ENCODE data around the gene MYO7A.

The MYO7A gene

DNA sequence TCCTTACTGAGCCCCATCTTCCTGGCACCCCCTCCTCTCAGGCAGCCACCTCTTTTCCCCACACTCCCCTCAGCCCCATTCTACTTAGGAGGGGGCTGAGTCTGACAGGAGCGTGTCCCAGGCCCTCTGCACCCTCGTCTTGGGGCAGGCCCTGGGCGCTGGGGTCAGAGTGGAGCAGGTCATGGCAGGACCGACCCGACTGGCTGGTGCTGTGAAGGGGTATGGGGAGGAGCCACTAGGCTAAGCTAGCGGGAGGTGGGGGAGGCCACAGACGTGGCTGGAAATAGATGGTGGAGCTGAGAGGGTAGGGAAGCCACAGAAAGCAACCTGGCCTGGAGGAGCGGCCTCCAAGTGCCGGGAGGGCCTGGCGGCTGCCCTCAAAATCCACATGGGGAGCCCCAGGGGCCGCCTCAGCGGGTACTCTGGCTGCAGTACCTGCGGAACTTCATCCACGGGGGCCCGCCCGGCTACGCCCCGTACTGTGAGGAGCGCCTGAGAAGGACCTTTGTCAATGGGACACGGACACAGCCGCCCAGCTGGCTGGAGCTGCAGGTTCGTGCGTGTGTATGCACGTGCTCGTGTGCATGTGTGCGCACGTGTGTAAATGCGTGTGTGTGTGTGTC lies 61.7 kb downstream of the MYO7A start:
- no peak overlapping the region for H3K18ac ChIP-seq (ENCODE audit: low read depth in 1 of 2, low read length in 2 of 2)
- no peaks in the 10 kb centered on the region for H3K36me3 ChIP-seq (ENCODE audit: control insufficient read depth in 1 of 2, insufficient read depth in 2 of 2, low read depth in 1 of 2, low read length in 2 of 2)
- no peak overlapping the region for H3K4ac ChIP-seq (ENCODE audit: low read depth in 1 of 2, low read length in 2 of 2)
- H2AFZ ChIP-seq (ENCODE audit: low read depth, low read length): no peak overlapping the region
- DNase-seq: no peak
- no peak overlapping the region for H4K8ac ChIP-seq (ENCODE audit: low read length)
- WGBS: 91% methylated on average over 28 of the region's 28 CpGs
- no peak overlapping the region for H2AK5ac ChIP-seq (ENCODE audit: low read length, severe bottlenecking)
- H3K14ac ChIP-seq (ENCODE audit: low read length in 2 of 2): no peak overlapping the region
- H2BK15ac ChIP-seq (ENCODE audit: low read depth, poor library complexity, severe bottlenecking): no peak overlapping the region
- H3K9ac ChIP-seq (ENCODE audit: low read length): no peak overlapping the region
- no peaks in the 10 kb centered on the region for H3K9me3 ChIP-seq (ENCODE audit: control insufficient read depth, low read length)
- no peak overlapping the region for H2BK12ac ChIP-seq (ENCODE audit: low read length in 2 of 2)
- H3K4me1 ChIP-seq (ENCODE audit: control insufficient read depth, insufficient read depth, low read depth, low read length): peaks cover 3% of the 10 kb centered on the region
- no peak overlapping the region for H2BK5ac ChIP-seq (ENCODE audit: low read depth, low read length, poor library complexity, severe bottlenecking)
- H3K79me1 ChIP-seq (replicated peaks; ENCODE audit: low read length, poor library complexity, severe bottlenecking): no peaks in the 10 kb centered on the region
- no peak overlapping the region for H3K23ac ChIP-seq (ENCODE audit: low read length in 2 of 2)
- H4K91ac ChIP-seq (ENCODE audit: low read length): peak overlapping the region; percentile 8
- no peak overlapping the region for H3K4me3 ChIP-seq (ENCODE audit: insufficient read depth in 1 of 2, low read depth in 1 of 2, low read length in 2 of 2)
- H3K27me3 ChIP-seq (ENCODE audit: control insufficient read depth in 1 of 2, insufficient read depth in 1 of 2, low read length in 2 of 2): peaks cover 18 to 30% of the 10 kb centered on the region in 2 experiments
- H2BK120ac ChIP-seq (ENCODE audit: low read depth, low read length): no peak overlapping the region
- H3K27ac ChIP-seq (ENCODE audit: low read length, poor library complexity, severe bottlenecking): no peak overlapping the region
- no peak overlapping the region for H3K4me2 ChIP-seq (ENCODE audit: low read length, poor library complexity, severe bottlenecking)

GRCh38 chr11:77190331-77191075 lies 62.5 kb downstream of the MYO7A start:
- Histone ChIP-seq H3K4ac (ENCODE audit: low read depth in 1 of 2, low read length in 2 of 2) (no peak overlapping the region), H2BK12ac (ENCODE audit: low read length in 2 of 2) (no peak overlapping the region), H4K8ac (ENCODE audit: low read length) (no peak overlapping the region), H3K27me3 (ENCODE audit: control insufficient read depth in 1 of 2, insufficient read depth in 1 of 2, low read length in 2 of 2) (peaks cover 17 to 30% of the 10 kb centered on the region in 2 experiments), H3K14ac (ENCODE audit: low read length in 2 of 2) (no peak overlapping the region), H3K36me3 (ENCODE audit: control insufficient read depth in 1 of 2, insufficient read depth in 2 of 2, low read depth in 1 of 2, low read length in 2 of 2) (no peaks in the 10 kb centered on the region), H2BK120ac (ENCODE audit: low read depth, low read length) (no peak overlapping the region), H2BK15ac (ENCODE audit: low read depth, poor library complexity, severe bottlenecking) (no peak overlapping the region), H3K4me3 (ENCODE audit: insufficient read depth in 1 of 2, low read depth in 1 of 2, low read length in 2 of 2) (no peak overlapping the region), H3K4me1 (ENCODE audit: control insufficient read depth, insufficient read depth, low read depth, low read length) (peaks cover 3% of the 10 kb centered on the region), H3K4me2 (ENCODE audit: low read length, poor library complexity, severe bottlenecking) (no peak overlapping the region), H2BK5ac (ENCODE audit: low read depth, low read length, poor library complexity, severe bottlenecking) (no peak overlapping the region), H4K91ac (ENCODE audit: low read length) (no peak overlapping the region), H3K79me1 (replicated peaks; ENCODE audit: low read length, poor library complexity, severe bottlenecking) (no peaks in the 10 kb centered on the region), H3K27ac (ENCODE audit: low read length, poor library complexity, severe bottlenecking) (no peak overlapping the region), H2AFZ (ENCODE audit: low read depth, low read length) (no peak overlapping the region), H2AK5ac (ENCODE audit: low read length, severe bottlenecking) (no peak overlapping the region), H3K9me3 (ENCODE audit: control insufficient read depth, low read length) (no peaks in the 10 kb centered on the region), H3K18ac (ENCODE audit: low read depth in 1 of 2, low read length in 2 of 2) (no peak overlapping the region), H3K9ac (ENCODE audit: low read length) (no peak overlapping the region), H3K23ac (ENCODE audit: low read length in 2 of 2) (no peak overlapping the region)
- DNase-seq: no peak
- WGBS: 88% methylated on average over 21 of the region's 21 CpGs

- H3K79me1 ChIP-seq (replicated peaks; ENCODE audit: low read length, poor library complexity, severe bottlenecking): no peaks in the 10 kb centered on the region
- H4K8ac ChIP-seq (ENCODE audit: low read length): no peak overlapping the region
- peaks cover 14 to 30% of the 10 kb centered on the region in 2 experiments for H3K27me3 ChIP-seq (ENCODE audit: control insufficient read depth in 1 of 2, insufficient read depth in 1 of 2, low read length in 2 of 2)
- H3K9me3 ChIP-seq (ENCODE audit: control insufficient read depth, low read length): no peaks in the 10 kb centered on the region
- H3K14ac ChIP-seq (ENCODE audit: low read length in 2 of 2): no peak overlapping the region
- H3K9ac ChIP-seq (ENCODE audit: low read length): no peak overlapping the region
- H3K36me3 ChIP-seq (ENCODE audit: control insufficient read depth in 1 of 2, insufficient read depth in 2 of 2, low read depth in 1 of 2, low read length in 2 of 2): no peaks in the 10 kb centered on the region
- H3K4me3 ChIP-seq (ENCODE audit: insufficient read depth in 1 of 2, low read depth in 1 of 2, low read length in 2 of 2): no peak overlapping the region
- H2BK5ac ChIP-seq (ENCODE audit: low read depth, low read length, poor library complexity, severe bottlenecking): no peak overlapping the region
- H3K4me1 ChIP-seq (ENCODE audit: control insufficient read depth, insufficient read depth, low read depth, low read length): peaks cover 3% of the 10 kb centered on the region
- no peak overlapping the region for H3K4ac ChIP-seq (ENCODE audit: low read depth in 1 of 2, low read length in 2 of 2)
- no peak for DNase-seq
- H2BK15ac ChIP-seq (ENCODE audit: low read depth, poor library complexity, severe bottlenecking): no peak overlapping the region
- H3K27ac ChIP-seq (ENCODE audit: low read length, poor library complexity, severe bottlenecking): no peak overlapping the region
- H2AK5ac ChIP-seq (ENCODE audit: low read length, severe bottlenecking): no peak overlapping the region
- no peak overlapping the region for H4K91ac ChIP-seq (ENCODE audit: low read length)
- no peak overlapping the region for H3K23ac ChIP-seq (ENCODE audit: low read length in 2 of 2)
- no peak overlapping the region for H2BK12ac ChIP-seq (ENCODE audit: low read length in 2 of 2)
- no peak overlapping the region for H2AFZ ChIP-seq (ENCODE audit: low read depth, low read length)
- no peak overlapping the region for H2BK120ac ChIP-seq (ENCODE audit: low read depth, low read length)
- 87% methylated on average over 11 of the region's 11 CpGs for WGBS
- no peak overlapping the region for H3K18ac ChIP-seq (ENCODE audit: low read depth in 1 of 2, low read length in 2 of 2)
- H3K4me2 ChIP-seq (ENCODE audit: low read length, poor library complexity, severe bottlenecking): no peak overlapping the region
These were observed 63.4 kb downstream of the MYO7A start for GRCh38 chr11:77191429-77191822.

GRCh38 chr11:77191823-77192495 lies 63.9 kb downstream of the MYO7A start:
- Histone ChIP-seq H2BK12ac (ENCODE audit: low read length in 2 of 2) (no peak overlapping the region), H3K4me3 (ENCODE audit: insufficient read depth in 1 of 2, low read depth in 1 of 2, low read length in 2 of 2) (no peak overlapping the region), H3K14ac (ENCODE audit: low read length in 2 of 2) (peak overlapping the region in 1 of 2 experiments; percentile 1), H4K8ac (ENCODE audit: low read length) (peak overlapping the region; percentile 42), H2BK5ac (ENCODE audit: low read depth, low read length, poor library complexity, severe bottlenecking) (no peak overlapping the region), H3K4me2 (ENCODE audit: low read length, poor library complexity, severe bottlenecking) (no peak overlapping the region), H2AFZ (ENCODE audit: low read depth, low read length) (no peak overlapping the region), H4K91ac (ENCODE audit: low read length) (no peak overlapping the region), H3K4me1 (ENCODE audit: control insufficient read depth, insufficient read depth, low read depth, low read length) (peaks cover 3% of the 10 kb centered on the region), H2BK120ac (ENCODE audit: low read depth, low read length) (no peak overlapping the region), H3K18ac (ENCODE audit: low read depth in 1 of 2, low read length in 2 of 2) (peak overlapping the region in 1 of 2 experiments; percentile 3), H3K23ac (ENCODE audit: low read length in 2 of 2) (no peak overlapping the region), H2AK5ac (ENCODE audit: low read length, severe bottlenecking) (no peak overlapping the region), H3K79me1 (replicated peaks; ENCODE audit: low read length, poor library complexity, severe bottlenecking) (no peaks in the 10 kb centered on the region), H3K27ac (ENCODE audit: low read length, poor library complexity, severe bottlenecking) (no peak overlapping the region), H2BK15ac (ENCODE audit: low read depth, poor library complexity, severe bottlenecking) (no peak overlapping the region), H3K36me3 (ENCODE audit: control insufficient read depth in 1 of 2, insufficient read depth in 2 of 2, low read depth in 1 of 2, low read length in 2 of 2) (no peaks in the 10 kb centered on the region), H3K4ac (ENCODE audit: low read depth in 1 of 2, low read length in 2 of 2) (no peak overlapping the region), H3K9me3 (ENCODE audit: control insufficient read depth, low read length) (no peaks in the 10 kb centered on the region), H3K9ac (ENCODE audit: low read length) (peak overlapping the region; percentile 41), H3K27me3 (ENCODE audit: control insufficient read depth in 1 of 2, insufficient read depth in 1 of 2, low read length in 2 of 2) (peaks cover 10 to 30% of the 10 kb centered on the region in 2 experiments)
- WGBS: 45% methylated on average over 27 of the region's 27 CpGs
- DNase-seq: peak; percentile 54

Measured in mesenchymal stem cell (in vitro differentiated cells and primary cell).